Calu3 (cell line): ENCODE data around the gene PLPP3. TPM values are rescaled to one million over a fixed set of nuclear protein-coding genes. Genes with fewer than 3 reads are reported as not detected.

ENCODE experiments used
- BruUV-seq: library from RNA; stranded (reverse); fragments of 400-500 nt; replicated peaks from 2 replicates; lab custom pipeline; 2021; lab: Mats Ljungman, UMichigan
- CTCF ChIA-PET: fragments of 300-600 bp; sonication (Branson Sonifier 250); formaldehyde crosslinking; loops from one replicate; lab custom pipeline; 2022; ENCODE audit warnings: antibody characterized with exemption; lab: Charles Lee
- DNase-seq: peaks from one replicate; pipeline ENCODE4 v3.0.0; 2022
- H3K27ac Mint-ChIP-seq: one replicate; pipeline ENCODE4 v1.8.0; 2022; ENCODE audit warnings: mixed read lengths; ENCODE audit not compliant: unreplicated experiment
- H3K27me3 Mint-ChIP-seq: one replicate; pipeline ENCODE4 v1.8.0; 2022; ENCODE audit warnings: mixed read lengths; ENCODE audit not compliant: unreplicated experiment
- H3K36me3 Mint-ChIP-seq: one replicate; pipeline ENCODE4 v1.8.0; 2022; ENCODE audit warnings: mild to moderate bottlenecking, moderate library complexity, mixed read lengths; ENCODE audit not compliant: insufficient read depth, unreplicated experiment
- H3K4me1 Mint-ChIP-seq: one replicate; pipeline ENCODE4 v1.8.0; 2022; ENCODE audit warnings: mild to moderate bottlenecking, low read depth, mixed read lengths; ENCODE audit not compliant: unreplicated experiment
- H3K4me3 Mint-ChIP-seq: one replicate; pipeline ENCODE4 v1.8.0; 2022; ENCODE audit warnings: mild to moderate bottlenecking, low read depth, moderate library complexity, mixed read lengths; ENCODE audit not compliant: unreplicated experiment
- H3K9me3 Mint-ChIP-seq: one replicate; pipeline ENCODE4 v1.8.0; 2022; ENCODE audit warnings: low read depth, mixed read lengths; ENCODE audit not compliant: unreplicated experiment
- CTCF ChIP-seq: fragments of 200-600 bp; IDR thresholded peaks from one replicate; pipeline ENCODE4 v1.8.0; 2022; ENCODE audit warnings: antibody characterized with exemption; ENCODE audit not compliant: unreplicated experiment
- intact Hi-C: fragments of 100-400 bp; cut with micrococcal nuclease; formaldehyde crosslinking; loops from one replicate; pipeline ENCODE4 v1.10.0; 2022; ENCODE audit not compliant: unreplicated experiment
- total RNA-seq: library from RNA; stranded (reverse); gene quantifications from 2 replicates; pipeline ENCODE4 v1.2.3, GENCODE V29; 2022

The PLPP3 gene
- total RNA-seq, 1 experiment from 2014 or later, result 18.9 TPM

- H3K4me3 Mint-ChIP-seq, result no peak overlapping the region
- CTCF ChIA-PET, result no interaction called here
- peaks cover 53% of the 10 kb centered on the region for H3K4me1 Mint-ChIP-seq
- H3K36me3 Mint-ChIP-seq, result peaks cover 23% of the 10 kb centered on the region
- H3K9me3 Mint-ChIP-seq, result no peaks in the 10 kb centered on the region
- no peaks in the 10 kb centered on the region for H3K27me3 Mint-ChIP-seq
- BruUV-seq, result no TSS peak
- TF ChIP-seq CTCF, result no peak
- H3K27ac Mint-ChIP-seq, result no peak overlapping the region
- intact Hi-C loops, result no loop called here
- DNase-seq, result no peak
Measured at GRCh38 chr1:56512724-56513494, 66.5 kb downstream of the PLPP3 start.

- no peak for DNase-seq
- CTCF ChIA-PET, result no interaction called here
- H3K4me1 Mint-ChIP-seq, result peaks cover 48% of the 10 kb centered on the region
- H3K27me3 Mint-ChIP-seq, result no peaks in the 10 kb centered on the region
- no TSS peak for BruUV-seq
- intact Hi-C loops, result no loop called here
- H3K36me3 Mint-ChIP-seq, result peaks cover 22% of the 10 kb centered on the region
- no peak for TF ChIP-seq CTCF
- no peak overlapping the region for H3K4me3 Mint-ChIP-seq
- H3K9me3 Mint-ChIP-seq, result no peaks in the 10 kb centered on the region
- no peak overlapping the region for H3K27ac Mint-ChIP-seq
Measured at GRCh38 chr1:56511766-56512165, 67.6 kb downstream of the PLPP3 start.

- CTCF ChIA-PET, result no interaction called here
- TF ChIP-seq CTCF, result no peak
- BruUV-seq, result no TSS peak
- H3K9me3 Mint-ChIP-seq, result no peaks in the 10 kb centered on the region
- peaks cover 22% of the 10 kb centered on the region for H3K36me3 Mint-ChIP-seq
- intact Hi-C loops, result no loop called here
- peaks cover 44% of the 10 kb centered on the region for H3K4me1 Mint-ChIP-seq
- H3K27me3 Mint-ChIP-seq, result no peaks in the 10 kb centered on the region
- DNase-seq, result no peak
- H3K27ac Mint-ChIP-seq, result no peak overlapping the region
- no peak overlapping the region for H3K4me3 Mint-ChIP-seq
Measured at GRCh38 chr1:56511364-56511763, 68.0 kb downstream of the PLPP3 start.

GRCh38 chr1:56510642-56511021 is 68.7 kb downstream of the PLPP3 start:
- intact Hi-C loops, result no loop called here
- no peak for DNase-seq
- Mint-ChIP-seq H3K27ac (no peak overlapping the region), H3K27me3 (no peaks in the 10 kb centered on the region), H3K36me3 (peaks cover 19% of the 10 kb centered on the region), H3K9me3 (no peaks in the 10 kb centered on the region), H3K4me3 (no peak overlapping the region), H3K4me1 (peaks cover 38% of the 10 kb centered on the region)
- no peak for TF ChIP-seq CTCF
- no TSS peak for BruUV-seq
- CTCF ChIA-PET, result no interaction called here
